HG02610 (cell line): Measurements from ENCODE around the gene E2F3.
"Not testable (repeated sequence)": the region's sequence is repeated elsewhere in the genome, so short reads cannot be mapped to it uniquely, and the experiment has no call there.

Experiments used
- ATAC-seq: cut with Tn5 transposase; IDR thresholded peaks from one replicate; pipeline ENCODE4 v1.9.1; 2021; ENCODE audit warnings: mild to moderate bottlenecking, moderate library complexity; ENCODE audit not compliant: unreplicated experiment

The E2F3 gene

GRCh38 chr6:20525208-20525607, 123.5 kb downstream of the E2F3 start:
- not testable (repeated sequence) for ATAC-seq

- ATAC-seq, result not testable (repeated sequence)
Observed at GRCh38 chr6:20529086-20529448, 127.4 kb downstream of the E2F3 start.

GRCh38 chr6:20532881-20533280, 131.2 kb downstream of the E2F3 start:
- ATAC-seq, result no peak

GRCh38 chr6:20533746-20534294, 132.1 kb downstream of the E2F3 start:
- ATAC-seq, result peak; percentile 7

GRCh38 chr6:20534295-20535262, 132.9 kb downstream of the E2F3 start, which contains the start of gene CDKAL1:
CDKAL1 (plus strand) TSS chr6:20534457; CDS start chr6:20546351, 11,894 bp downstream.
- ATAC-seq, result peak; percentile 73

- no peak for ATAC-seq
Observed at GRCh38 chr6:20538131-20538662, 136.5 kb downstream of the E2F3 start.

GRCh38 chr6:20538907-20539306, 137.2 kb downstream of the E2F3 start:
- ATAC-seq, result no peak

- no peak for ATAC-seq
Observed at GRCh38 chr6:20539387-20539786, 137.7 kb downstream of the E2F3 start.

- no peak for ATAC-seq
Observed at GRCh38 chr6:20540683-20541082, 139.0 kb downstream of the E2F3 start.

- ATAC-seq, result no peak
Observed at GRCh38 chr6:20541382-20541781, 139.7 kb downstream of the E2F3 start.

GRCh38 chr6:20542927-20543602, 141.4 kb downstream of the E2F3 start:
- peak; percentile 98 for ATAC-seq
